HepG2 (cell line): Measurements from ENCODE around the gene GPR148.
"Not testable (repeated sequence)": the region's sequence is repeated elsewhere in the genome, so short reads cannot be mapped to it uniquely, and the experiment has no call there.

Experiments used
- ATF6 ChIP-seq: sonication (generic); formaldehyde crosslinking; conservative IDR thresholded peaks from 2 replicates; pipeline ENCODE4 v1.4.0; 2020; ENCODE audit warnings: missing genetic modification reagents
- CHD2 ChIP-seq: IDR thresholded peaks from 2 replicates; pipeline ENCODE4 v1.6.1; 2011; ENCODE audit warnings: low read depth, low read length, improper control_type of control experiment
- CTCF ChIP-seq: sonication (generic); formaldehyde crosslinking; IDR thresholded peaks from 2 replicates; pipeline ENCODE4 v1.5.0; 2020; ENCODE audit warnings: mild to moderate bottlenecking, missing genetic modification reagents, moderate library complexity
- FOXP1 ChIP-seq, 2 experiments: fragments of 450-650 bp in 1 of 2; IDR thresholded peaks; 2 replicates each; pipeline ENCODE4 v1.6.1; 2017 to 2018; ENCODE audit warnings: antibody characterized with exemption in 1 of 2
- POLR2A ChIP-seq, 2 experiments: IDR thresholded peaks; 2 replicates each; pipeline ENCODE4 v1.6.1; 2011; ENCODE audit warnings: low read depth in 2 of 2, low read length in 2 of 2, mild to moderate bottlenecking in 1 of 2, moderate library complexity in 1 of 2; ENCODE audit not compliant: insufficient read depth in 1 of 2
- PPARG ChIP-seq: conservative IDR thresholded peaks from 2 replicates; pipeline ENCODE4 v1.6.1; 2016; ENCODE audit warnings: missing biosample characterization, missing genetic modification reagents
- SIN3A ChIP-seq: IDR thresholded peaks from 2 replicates; pipeline ENCODE4 v1.6.1; 2011; ENCODE audit warnings: low read depth, mild to moderate bottlenecking, control low read depth, low read length, borderline replicate concordance
- SNAPC4 ChIP-seq: sonication (generic); formaldehyde crosslinking; IDR thresholded peaks from 2 replicates; pipeline ENCODE4 v1.4.0; 2020; ENCODE audit warnings: mild to moderate bottlenecking, missing genetic modification reagents
- TAF1 ChIP-seq: sonication (generic); formaldehyde crosslinking; IDR thresholded peaks from 2 replicates; pipeline ENCODE4 v1.4.0; 2020; ENCODE audit warnings: missing genetic modification reagents
- THAP9 ChIP-seq: sonication (generic); formaldehyde crosslinking; IDR thresholded peaks from 2 replicates; pipeline ENCODE4; 2020; ENCODE audit warnings: missing genetic modification reagents, mild to moderate bottlenecking, borderline replicate concordance
- ZNF121 ChIP-seq: sonication (generic); formaldehyde crosslinking; IDR thresholded peaks from 2 replicates; pipeline ENCODE4 v1.5.0; 2020; ENCODE audit warnings: mild to moderate bottlenecking, missing genetic modification reagents
- ZNF589 ChIP-seq: sonication (generic); formaldehyde crosslinking; conservative IDR thresholded peaks from 2 replicates; pipeline ENCODE4 v1.8.0; 2022; ENCODE audit warnings: mild to moderate bottlenecking, moderate library complexity, missing genetic modification reagents
- TF ChIP-seq, protein P1 (sequence below): IDR thresholded peaks from 2 replicates; pipeline ENCODE4 v1.6.1; 2016; ENCODE audit warnings: low read depth, control low read depth

DNA sequence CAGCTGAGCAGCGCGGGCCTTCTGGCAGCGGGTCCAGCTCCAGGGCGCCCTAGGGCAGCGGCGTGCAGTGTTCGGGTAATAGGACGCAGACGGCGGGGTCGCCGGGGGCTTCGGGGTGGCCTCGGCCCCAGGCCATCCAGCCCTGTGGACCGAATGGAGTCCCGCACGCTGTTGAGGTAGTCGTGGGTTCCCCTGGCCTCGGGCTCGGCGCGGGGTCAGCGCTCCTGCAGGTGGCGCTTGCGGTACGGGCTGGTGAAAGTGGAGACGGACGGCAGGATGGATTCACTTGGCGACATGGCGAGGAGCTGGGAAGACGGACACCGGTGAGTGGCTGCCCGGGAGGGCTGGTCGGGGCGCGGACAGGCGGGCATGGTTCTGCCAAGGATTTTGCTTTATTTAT, 35.4 kb upstream of the GPR148 start:
- TF ChIP-seq CHD2; SIN3A; FOXP1 (IDR thresholded peaks at IDR 0.05); FOXP1 (CRISPR knock-in tag; IDR thresholded peaks at IDR 0.05); PPARG; ZNF589 (CRISPR knock-in tag); POLR2A (IDR thresholded peaks at IDR 0.05; ENCODE audit: insufficient read depth in 1 of 2, low read depth in 2 of 2, low read length in 2 of 2); ZNF121 (CRISPR knock-in tag); TAF1; SNAPC4 (CRISPR knock-in tag); THAP9 (CRISPR knock-in tag); ATF6: not testable (repeated sequence)
- TF ChIP-seq, protein P1, sequence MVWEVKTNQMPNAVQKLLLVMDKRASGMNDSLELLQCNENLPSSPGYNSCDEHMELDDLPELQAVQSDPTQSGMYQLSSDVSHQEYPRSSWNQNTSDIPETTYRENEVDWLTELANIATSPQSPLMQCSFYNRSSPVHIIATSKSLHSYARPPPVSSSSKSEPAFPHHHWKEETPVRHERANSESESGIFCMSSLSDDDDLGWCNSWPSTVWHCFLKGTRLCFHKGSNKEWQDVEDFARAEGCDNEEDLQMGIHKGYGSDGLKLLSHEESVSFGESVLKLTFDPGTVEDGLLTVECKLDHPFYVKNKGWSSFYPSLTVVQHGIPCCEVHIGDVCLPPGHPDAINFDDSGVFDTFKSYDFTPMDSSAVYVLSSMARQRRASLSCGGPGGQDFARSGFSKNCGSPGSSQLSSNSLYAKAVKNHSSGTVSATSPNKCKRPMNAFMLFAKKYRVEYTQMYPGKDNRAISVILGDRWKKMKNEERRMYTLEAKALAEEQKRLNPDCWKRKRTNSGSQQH (CRISPR knock-in tag): not testable (repeated sequence)
- TF ChIP-seq CTCF (CRISPR knock-in tag): peak; percentile 72
